Hematopoietic multipotent progenitor cell treated with erythropoietin and hydrocortisone succinate and interleukin-3 and kit ligand, for 4 days (in vitro differentiated cells): ENCODE results near the gene CRTC1.
"Not testable (repeated sequence)": the region's sequence is repeated elsewhere in the genome, so short reads cannot be mapped to it uniquely, and the experiment has no call there.

Experiments
- DNase-seq: peaks from one replicate; pipeline ENCODE4 v3.0.0-alpha.2; 2015

Gene CRTC1

GRCh38 chr19:18809149-18809868 lies 125.8 kb downstream of the CRTC1 start:
- peak; percentile 34 for DNase-seq

GRCh38 chr19:18811638-18812037 lies 128.2 kb downstream of the CRTC1 start:
- DNase-seq, result not testable (repeated sequence)

- DNase-seq, result no peak
Observed at GRCh38 chr19:18814063-18814462, 130.6 kb downstream of the CRTC1 start.

GRCh38 chr19:18815673-18816072 lies 132.2 kb downstream of the CRTC1 start:
- no peak for DNase-seq

- not testable (repeated sequence) for DNase-seq
Observed at GRCh38 chr19:18816645-18817044, 133.2 kb downstream of the CRTC1 start.

- DNase-seq, result no peak
Observed at GRCh38 chr19:18817574-18817973, 134.1 kb downstream of the CRTC1 start.

GRCh38 chr19:18828786-18829185 lies 145.3 kb downstream of the CRTC1 start:
- DNase-seq, result no peak

- no peak for DNase-seq
Observed at GRCh38 chr19:18830488-18830887, 147.0 kb downstream of the CRTC1 start.

- peak; percentile 98 for DNase-seq
Observed at GRCh38 chr19:18831524-18832305, 148.2 kb downstream of the CRTC1 start, which contains the start of gene UPF1. Gene UPF1, plus strand, starts transcription at chr19:18831959. Its CDS starts 251 bp downstream, at chr19:18832210.
